GM12874 (cell line): ENCODE results near the gene PHLDB2.

Experiments
- CTCF ChIP-seq: IDR thresholded peaks from 2 replicates; pipeline ENCODE4 v1.5.1; 2011; ENCODE audit warnings: low read depth, mild to moderate bottlenecking, control low read depth, low read length, moderate library complexity; ENCODE audit not compliant: insufficient read depth

PHLDB2 gene

GRCh38 chr3:111859974-111860859, 1.2 kb downstream of the PHLDB2 start:
- TF ChIP-seq CTCF: no peak

GRCh38 chr3:111861391-111861790, 2.3 kb downstream of the PHLDB2 start:
- TF ChIP-seq CTCF: no peak

- TF ChIP-seq CTCF: no peak
Observed at GRCh38 chr3:111862415-111862814, 3.4 kb downstream of the PHLDB2 start.

- no peak for TF ChIP-seq CTCF
Observed at GRCh38 chr3:111862974-111863373, 3.9 kb downstream of the PHLDB2 start.

GRCh38 chr3:111863942-111864694, 5.1 kb downstream of the PHLDB2 start:
- TF ChIP-seq CTCF: no peak

- no peak for TF ChIP-seq CTCF
Observed at GRCh38 chr3:111864821-111865656, 6.0 kb downstream of the PHLDB2 start.

GRCh38 chr3:111867889-111868426, 8.9 kb downstream of the PHLDB2 start:
- no peak for TF ChIP-seq CTCF
